ENCODE results near the gene AFTPH.

DNA sequence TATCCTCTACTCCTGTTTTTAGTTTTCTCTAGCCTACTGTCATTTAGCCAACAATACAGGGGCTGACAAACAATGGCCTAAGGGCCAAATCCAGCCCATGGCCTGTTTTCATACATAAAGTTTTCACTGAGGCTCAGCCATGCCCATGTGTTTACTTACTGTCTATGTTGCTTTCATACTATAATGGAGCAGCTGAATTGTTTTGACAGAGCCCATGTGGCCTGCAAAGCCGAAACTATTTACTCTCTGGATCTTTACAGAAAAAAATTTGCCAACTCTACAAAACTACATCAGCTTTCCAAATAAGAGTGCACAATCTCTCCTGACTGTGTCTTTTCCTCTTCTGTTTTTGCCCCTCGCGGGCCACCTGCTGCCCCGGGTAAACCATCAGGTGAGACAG, 46.1 kb upstream of the AFTPH start:
- TF ChIP-seq, protein P1, sequence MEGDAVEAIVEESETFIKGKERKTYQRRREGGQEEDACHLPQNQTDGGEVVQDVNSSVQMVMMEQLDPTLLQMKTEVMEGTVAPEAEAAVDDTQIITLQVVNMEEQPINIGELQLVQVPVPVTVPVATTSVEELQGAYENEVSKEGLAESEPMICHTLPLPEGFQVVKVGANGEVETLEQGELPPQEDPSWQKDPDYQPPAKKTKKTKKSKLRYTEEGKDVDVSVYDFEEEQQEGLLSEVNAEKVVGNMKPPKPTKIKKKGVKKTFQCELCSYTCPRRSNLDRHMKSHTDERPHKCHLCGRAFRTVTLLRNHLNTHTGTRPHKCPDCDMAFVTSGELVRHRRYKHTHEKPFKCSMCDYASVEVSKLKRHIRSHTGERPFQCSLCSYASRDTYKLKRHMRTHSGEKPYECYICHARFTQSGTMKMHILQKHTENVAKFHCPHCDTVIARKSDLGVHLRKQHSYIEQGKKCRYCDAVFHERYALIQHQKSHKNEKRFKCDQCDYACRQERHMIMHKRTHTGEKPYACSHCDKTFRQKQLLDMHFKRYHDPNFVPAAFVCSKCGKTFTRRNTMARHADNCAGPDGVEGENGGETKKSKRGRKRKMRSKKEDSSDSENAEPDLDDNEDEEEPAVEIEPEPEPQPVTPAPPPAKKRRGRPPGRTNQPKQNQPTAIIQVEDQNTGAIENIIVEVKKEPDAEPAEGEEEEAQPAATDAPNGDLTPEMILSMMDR (conservative IDR thresholded peaks at IDR 0.05 in 1 of 2, IDR thresholded peaks at IDR 0.05 in 1 of 2; ENCODE audit: extremely low read depth in 1 of 2, insufficient read depth in 1 of 2, low read depth in 1 of 2, low read length in 2 of 2) = no peak
- no peak for TF ChIP-seq EZH2 (IDR thresholded peaks at IDR 0.05; ENCODE audit: borderline replicate concordance, low read length)
